Stromal cell of bone marrow (primary cell): ENCODE measurements around the gene NAALADL2.
A peak's percentile ranks its signal among the peaks of the same experiment; 100 is the strongest.

Experiments
- DNase-seq: peaks from one replicate; pipeline ENCODE4 v3.0.0-alpha.2; 2012; ENCODE audit warnings: low read depth

Gene NAALADL2

GRCh38 chr3:174859114-174859735 is at the start of gene NAALADL2:
Gene NAALADL2 (plus strand): TSS chr3:174859334.
- DNase-seq: no peak

GRCh38 chr3:174810254-174810653 is 48.9 kb upstream of the NAALADL2 start:
- no peak for DNase-seq

- no peak for DNase-seq
Measured at GRCh38 chr3:174812172-174812862, 46.8 kb upstream of the NAALADL2 start.

- no peak for DNase-seq
Measured at GRCh38 chr3:174815750-174816149, 43.4 kb upstream of the NAALADL2 start.

GRCh38 chr3:174820885-174821284 is 38.2 kb upstream of the NAALADL2 start:
- no peak for DNase-seq

- peak; percentile 8 for DNase-seq
Measured at GRCh38 chr3:174821477-174821876, 37.7 kb upstream of the NAALADL2 start.

GRCh38 chr3:174822320-174822719 is 36.8 kb upstream of the NAALADL2 start:
- peak; percentile 13 for DNase-seq

- DNase-seq: no peak
Measured at GRCh38 chr3:174826069-174826468, 33.1 kb upstream of the NAALADL2 start.

GRCh38 chr3:174844746-174845145 is 14.4 kb upstream of the NAALADL2 start:
- no peak for DNase-seq

- DNase-seq: no peak
Measured at GRCh38 chr3:174846055-174846454, 13.1 kb upstream of the NAALADL2 start.

GRCh38 chr3:174854987-174855386 is 4.1 kb upstream of the NAALADL2 start:
- DNase-seq: no peak

GRCh38 chr3:174857301-174857700 is 1.8 kb upstream of the NAALADL2 start:
- DNase-seq: no peak

- DNase-seq: no peak
Measured at GRCh38 chr3:174858353-174858752, 781 bp upstream of the NAALADL2 start.

GRCh38 chr3:174859756-174860155 is 622 bp downstream of the NAALADL2 start:
- no peak for DNase-seq

GRCh38 chr3:174862101-174862500 is 3.0 kb downstream of the NAALADL2 start:
- no peak for DNase-seq

- no peak for DNase-seq
Measured at GRCh38 chr3:174862666-174863065, 3.5 kb downstream of the NAALADL2 start.

GRCh38 chr3:174863488-174863887 is 4.4 kb downstream of the NAALADL2 start:
- no peak for DNase-seq

- DNase-seq: peak; percentile 18
Measured at GRCh38 chr3:174869448-174869847, 10.3 kb downstream of the NAALADL2 start.

- DNase-seq: no peak
Measured at GRCh38 chr3:174873832-174874657, 14.9 kb downstream of the NAALADL2 start.

- DNase-seq: no peak
Measured at GRCh38 chr3:174882789-174883188, 23.7 kb downstream of the NAALADL2 start.

GRCh38 chr3:174883881-174884675 is 24.9 kb downstream of the NAALADL2 start:
- no peak for DNase-seq
